Measurements from ENCODE around the gene KDM5B. TPM values are rescaled to one million over a fixed set of nuclear protein-coding genes. Genes with fewer than 3 reads are reported as not detected.

Gene KDM5B
- total and polyA plus RNA-seq, 3 experiments from 2014 or later: 14.2 to 22.7 (median 18.6) TPM

GRCh38 chr1:202683029-202683428 lies 125.2 kb downstream of the KDM5B start:
- peaks cover 5% of the 10 kb centered on the region for H3K27me3 ChIP-seq (ENCODE audit: insufficient read depth, low read length, poor library complexity, severe bottlenecking)
- ChIA-PET CTCF (no interaction called here), POLR2A (no interaction called here)
- H3K9me3 ChIP-seq (ENCODE audit: low read length): no peaks in the 10 kb centered on the region
- Mint-ChIP-seq H3K4me1 (no peaks in the 10 kb centered on the region), H3K27ac (no peak overlapping the region), H3K36me3 (peaks cover 0 to 12% (median 0%) of the 10 kb centered on the region in 3 donors), H3K9me3 (peaks cover 0 to 8% (median 6%) of the 10 kb centered on the region in 5 donors), H3K27me3 (peaks cover 26 to 71% of the 10 kb centered on the region in 2 donors), H3K4me3 (no peak overlapping the region)
- no peak overlapping the region for H3K4me3 ChIP-seq (ENCODE audit: low read length)
- H3K36me3 ChIP-seq (ENCODE audit: insufficient read depth, low read length): no peaks in the 10 kb centered on the region
- no peaks in the 10 kb centered on the region for H3K4me1 ChIP-seq (ENCODE audit: insufficient read depth, low read length)
- no peak for DNase-seq
- H3K27ac ChIP-seq (ENCODE audit: low read depth, low read length): no peak overlapping the region

DNA sequence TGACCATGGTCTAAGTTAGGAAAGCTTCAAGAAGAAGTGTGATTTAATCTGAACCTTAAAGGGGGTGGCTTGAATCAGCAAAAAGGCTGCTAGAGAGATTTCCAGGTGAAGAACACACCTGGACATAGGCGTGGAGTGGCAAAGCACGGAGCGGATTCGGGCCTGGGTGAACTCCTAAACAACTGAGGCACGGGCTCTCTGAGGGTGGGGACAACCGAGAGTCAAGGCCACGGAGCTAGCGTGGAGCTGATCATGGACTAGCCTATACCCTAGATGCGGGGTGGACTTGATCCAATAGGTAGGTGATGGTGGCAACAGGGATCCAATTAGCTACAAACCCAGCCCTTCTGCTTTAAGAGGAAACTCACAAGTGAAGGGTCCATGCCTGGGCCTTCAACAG lies 125.7 kb downstream of the KDM5B start:
- Mint-ChIP-seq H3K4me3 (no peak overlapping the region), H3K4me1 (no peaks in the 10 kb centered on the region), H3K36me3 (peaks cover 0 to 15% (median 0%) of the 10 kb centered on the region in 3 donors), H3K27ac (no peak overlapping the region), H3K9me3 (peaks cover 0 to 9% (median 8%) of the 10 kb centered on the region in 5 donors), H3K27me3 (peaks cover 27 to 66% of the 10 kb centered on the region in 2 donors)
- no peaks in the 10 kb centered on the region for H3K4me1 ChIP-seq (ENCODE audit: insufficient read depth, low read length)
- ChIA-PET POLR2A (no interaction called here), CTCF (no interaction called here)
- H3K4me3 ChIP-seq (ENCODE audit: low read length): no peak overlapping the region
- H3K36me3 ChIP-seq (ENCODE audit: insufficient read depth, low read length): no peaks in the 10 kb centered on the region
- peaks cover 5% of the 10 kb centered on the region for H3K27me3 ChIP-seq (ENCODE audit: insufficient read depth, low read length, poor library complexity, severe bottlenecking)
- no peak for DNase-seq
- no peaks in the 10 kb centered on the region for H3K9me3 ChIP-seq (ENCODE audit: low read length)
- no peak overlapping the region for H3K27ac ChIP-seq (ENCODE audit: low read depth, low read length)

DNA sequence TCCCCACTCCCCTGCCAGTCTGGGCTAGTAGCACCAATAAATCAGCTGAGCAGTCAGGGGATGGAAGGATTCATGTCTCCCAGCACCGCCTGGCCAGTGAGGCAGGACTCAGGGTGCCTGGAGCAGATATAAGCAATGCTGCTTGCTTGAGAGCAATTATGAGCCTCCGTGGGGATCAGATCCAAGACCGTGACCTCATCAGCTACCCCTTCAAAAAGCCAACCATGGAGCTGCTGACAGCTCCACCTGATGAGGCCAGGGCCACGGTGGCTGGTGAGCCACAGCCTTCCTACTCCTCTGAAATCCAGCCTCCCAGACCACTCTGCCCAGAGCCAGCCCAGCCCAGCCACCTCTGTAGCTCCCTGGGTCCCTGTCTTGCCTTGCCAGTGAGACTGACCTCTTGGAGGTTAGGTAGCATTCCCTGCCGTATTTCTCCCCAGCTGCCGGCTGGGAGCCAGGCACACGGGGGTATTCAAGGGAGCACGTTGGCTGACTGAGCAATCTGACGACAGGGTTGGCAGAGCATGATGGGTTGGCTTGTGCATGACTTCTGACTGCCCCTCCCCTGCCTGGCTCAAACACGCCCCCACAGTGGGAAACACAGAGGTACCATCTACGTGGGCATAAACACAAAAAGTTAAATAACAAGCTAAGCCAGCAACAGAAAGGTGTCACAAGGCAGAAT lies 126.3 kb downstream of the KDM5B start:
- Histone ChIP-seq H3K4me3 (ENCODE audit: low read length) (no peak overlapping the region), H3K9me3 (ENCODE audit: low read length) (no peaks in the 10 kb centered on the region), H3K27ac (ENCODE audit: low read depth, low read length) (no peak overlapping the region), H3K27me3 (ENCODE audit: insufficient read depth, low read length, poor library complexity, severe bottlenecking) (peaks cover 5% of the 10 kb centered on the region), H3K36me3 (ENCODE audit: insufficient read depth, low read length) (no peaks in the 10 kb centered on the region), H3K4me1 (ENCODE audit: insufficient read depth, low read length) (no peaks in the 10 kb centered on the region)
- no peak for DNase-seq
- CTCF ChIA-PET: no interaction called here
- H3K4me1 Mint-ChIP-seq: no peaks in the 10 kb centered on the region
- POLR2A ChIA-PET: no interaction called here
- peaks cover 0 to 13% (median 11%) of the 10 kb centered on the region in 5 donors for H3K9me3 Mint-ChIP-seq
- H3K36me3 Mint-ChIP-seq: peaks cover 0 to 21% (median 0%) of the 10 kb centered on the region in 3 donors
- H3K27me3 Mint-ChIP-seq: peaks cover 29 to 65% of the 10 kb centered on the region in 2 donors
- no peak overlapping the region for H3K4me3 Mint-ChIP-seq
- H3K27ac Mint-ChIP-seq: no peak overlapping the region

DNA sequence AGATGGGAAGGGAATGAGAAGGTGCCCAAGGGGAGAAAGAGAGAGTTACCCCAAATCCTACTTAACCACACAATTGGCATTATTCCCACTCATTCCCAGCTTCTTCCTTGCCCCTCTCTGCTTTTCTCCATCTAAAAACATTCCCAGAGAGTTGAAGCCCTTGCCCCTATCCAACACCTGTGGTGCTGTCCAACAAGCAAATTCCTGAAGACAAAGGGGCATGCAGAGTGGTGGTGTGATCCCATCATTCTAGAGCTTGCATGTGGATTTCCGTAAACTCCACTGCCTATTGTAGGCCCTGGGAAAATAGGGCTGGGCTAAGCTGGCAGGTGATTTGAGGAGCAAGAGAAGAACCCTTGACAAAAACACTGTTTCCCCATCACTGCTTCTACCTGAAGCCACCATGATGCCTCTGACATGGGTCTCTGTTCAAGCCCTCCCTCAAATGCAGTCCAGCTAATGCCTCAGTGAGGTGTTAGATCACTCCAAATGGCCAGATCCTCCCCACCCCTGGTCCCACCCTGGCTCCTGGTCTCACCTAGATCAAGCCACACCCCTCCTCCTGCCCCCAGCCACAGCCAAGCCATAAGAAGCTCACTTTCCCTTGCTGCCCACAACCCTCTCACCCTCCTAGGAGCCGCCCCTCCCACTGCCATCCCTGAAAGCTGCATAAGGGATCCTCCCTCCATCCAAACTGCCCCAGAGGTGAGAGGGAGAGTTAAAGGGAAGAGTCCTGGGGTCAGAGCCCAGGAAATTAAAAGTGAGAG lies 127.5 kb downstream of the KDM5B start:
- ChIA-PET CTCF (interaction anchor here (1.2 kb wide), 1 partner anchor 22 kb away, joined by 3 read pairs; no protein-coding TSS in a partner anchor), POLR2A (no interaction called here)
- Mint-ChIP-seq H3K27ac (no peak overlapping the region), H3K4me3 (peak overlapping the region in 1 of 7 donors; percentile 76), H3K36me3 (peaks cover 0 to 29% (median 0%) of the 10 kb centered on the region in 3 donors), H3K27me3 (peaks cover 28 to 65% of the 10 kb centered on the region in 2 donors), H3K4me1 (no peaks in the 10 kb centered on the region), H3K9me3 (peaks cover 0 to 13% (median 11%) of the 10 kb centered on the region in 5 donors)
- DNase-seq: no peak
- no peak overlapping the region for H3K27ac ChIP-seq (ENCODE audit: low read depth, low read length)
- no peaks in the 10 kb centered on the region for H3K9me3 ChIP-seq (ENCODE audit: low read length)
- no peak overlapping the region for H3K4me3 ChIP-seq (ENCODE audit: low read length)
- no peaks in the 10 kb centered on the region for H3K4me1 ChIP-seq (ENCODE audit: insufficient read depth, low read length)
- no peaks in the 10 kb centered on the region for H3K36me3 ChIP-seq (ENCODE audit: insufficient read depth, low read length)
- H3K27me3 ChIP-seq (ENCODE audit: insufficient read depth, low read length, poor library complexity, severe bottlenecking): peaks cover 5% of the 10 kb centered on the region

DNA sequence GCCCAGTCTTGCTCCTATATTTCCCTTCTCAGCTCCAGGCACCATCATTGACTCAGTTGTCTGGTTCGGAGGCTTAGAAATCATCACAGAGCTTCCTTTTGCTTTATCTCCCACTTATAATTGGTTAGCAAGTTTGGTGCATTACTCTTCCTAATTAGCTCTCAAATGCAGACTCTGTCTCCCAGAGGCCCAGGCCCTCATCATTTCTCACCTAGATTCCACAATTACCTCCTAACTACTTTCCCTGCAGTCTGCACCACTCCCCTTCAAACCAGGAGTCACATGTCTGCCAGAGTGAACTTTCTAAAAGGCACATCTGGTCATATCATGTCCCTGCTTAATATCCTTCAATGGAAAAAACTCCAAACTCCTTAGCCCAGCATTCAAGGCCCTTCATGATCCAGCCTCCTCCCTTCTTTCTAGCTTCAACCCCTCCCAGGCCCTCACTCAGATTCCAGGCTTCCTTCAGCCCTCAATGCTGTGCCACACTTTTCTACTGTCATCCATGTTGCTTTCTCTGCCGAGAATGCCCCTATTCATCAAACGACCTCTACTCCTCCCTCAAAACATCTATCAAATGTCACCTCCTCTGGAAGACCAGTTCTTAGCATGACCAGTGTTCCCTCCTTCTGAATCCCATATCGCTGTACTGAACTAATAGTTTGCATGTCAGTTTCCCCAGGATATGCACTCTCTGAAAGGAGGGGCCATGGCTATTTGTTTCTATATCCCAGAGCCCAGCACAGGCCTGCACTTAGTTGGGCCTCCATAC lies 128.6 kb downstream of the KDM5B start:
- H3K9me3 Mint-ChIP-seq: peaks cover 0 to 13% (median 11%) of the 10 kb centered on the region in 5 donors
- peaks cover 23 to 63% of the 10 kb centered on the region in 2 donors for H3K27me3 Mint-ChIP-seq
- H3K9me3 ChIP-seq (ENCODE audit: low read length): no peaks in the 10 kb centered on the region
- ChIA-PET CTCF (interaction anchor here (1.2 kb wide), 1 partner anchor 21 kb away, joined by 3 read pairs; no protein-coding TSS in a partner anchor), POLR2A (no interaction called here)
- H3K4me1 ChIP-seq (ENCODE audit: insufficient read depth, low read length): no peaks in the 10 kb centered on the region
- H3K4me3 ChIP-seq (ENCODE audit: low read length): no peak overlapping the region
- no peak for DNase-seq
- peaks cover 4% of the 10 kb centered on the region for H3K27me3 ChIP-seq (ENCODE audit: insufficient read depth, low read length, poor library complexity, severe bottlenecking)
- peaks cover 0 to 29% (median 0%) of the 10 kb centered on the region in 3 donors for H3K36me3 Mint-ChIP-seq
- H3K4me1 Mint-ChIP-seq: no peaks in the 10 kb centered on the region
- no peak overlapping the region for H3K4me3 Mint-ChIP-seq
- no peak overlapping the region for H3K27ac ChIP-seq (ENCODE audit: low read depth, low read length)
- no peaks in the 10 kb centered on the region for H3K36me3 ChIP-seq (ENCODE audit: insufficient read depth, low read length)
- no peak overlapping the region for H3K27ac Mint-ChIP-seq

DNA sequence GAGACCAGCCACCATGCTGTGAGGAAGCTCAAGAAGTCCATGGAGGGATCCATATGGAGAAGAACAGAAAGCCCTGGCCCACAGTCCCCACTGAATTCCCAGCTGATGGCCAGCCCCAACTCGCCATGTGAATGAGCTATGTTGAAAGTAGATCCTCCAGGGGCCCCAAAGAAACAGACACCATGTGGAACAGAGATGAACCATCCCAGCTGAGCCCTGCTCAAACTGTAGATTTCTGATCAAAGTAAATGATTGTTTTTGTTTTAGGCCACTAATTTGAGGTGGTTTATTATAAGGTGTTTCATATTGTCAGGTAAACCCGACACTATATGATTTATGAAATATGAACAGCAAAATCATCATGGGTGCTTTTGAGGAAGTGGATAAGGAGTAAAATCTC lies 130.8 kb downstream of the KDM5B start:
- Mint-ChIP-seq H3K36me3 (peaks cover 0 to 29% (median 0%) of the 10 kb centered on the region in 3 donors), H3K27ac (peak overlapping the region in 2 of 8 donors; percentile 3 to 55), H3K27me3 (peaks cover 20 to 60% of the 10 kb centered on the region in 2 donors), H3K9me3 (peaks cover 0 to 13% (median 11%) of the 10 kb centered on the region in 5 donors), H3K4me1 (no peaks in the 10 kb centered on the region), H3K4me3 (no peak overlapping the region)
- Histone ChIP-seq H3K4me1 (ENCODE audit: insufficient read depth, low read length) (no peaks in the 10 kb centered on the region), H3K9me3 (ENCODE audit: low read length) (no peaks in the 10 kb centered on the region), H3K4me3 (ENCODE audit: low read length) (no peak overlapping the region), H3K36me3 (ENCODE audit: insufficient read depth, low read length) (no peaks in the 10 kb centered on the region), H3K27ac (ENCODE audit: low read depth, low read length) (no peak overlapping the region), H3K27me3 (ENCODE audit: insufficient read depth, low read length, poor library complexity, severe bottlenecking) (no peaks in the 10 kb centered on the region)
- POLR2A ChIA-PET: no interaction called here
- CTCF ChIA-PET: no interaction called here
- no peak for DNase-seq

Measured in CD8-positive, alpha-beta memory T cell (primary cell).